Transverse colon (tissue), 3 donors: ENCODE measurements around the gene OLIG2.

ENCODE experiments used
- EP300 ChIP-seq: sonication (generic); formaldehyde crosslinking; IDR thresholded peaks from one replicate; pipeline ENCODE4 v1.6.1; 2017; ENCODE audit warnings: antibody characterized with exemption, low read depth
- POLR2A ChIP-seq: fragments of 450-650 bp; IDR thresholded peaks from one replicate; pipeline ENCODE4 v1.6.1; 2016; ENCODE audit warnings: antibody characterized with exemption, mild to moderate bottlenecking, moderate library complexity
- TF ChIP-seq, protein P1 (sequence below), 5 experiments: fragments of 200-600 bp in 3 of 5; fragments of 450-650 bp in 2 of 5; sonication (generic) in 3 of 5; IDR thresholded peaks; 1 replicate in 2 of 5; 2 replicates in 3 of 5; pipeline ENCODE4 v1.5.1; 2016 to 2017; ENCODE audit warnings: antibody characterized with exemption in 5 of 5, inconsistent platforms in 3 of 5, mild to moderate bottlenecking in 2 of 5, moderate library complexity in 1 of 5

DNA sequence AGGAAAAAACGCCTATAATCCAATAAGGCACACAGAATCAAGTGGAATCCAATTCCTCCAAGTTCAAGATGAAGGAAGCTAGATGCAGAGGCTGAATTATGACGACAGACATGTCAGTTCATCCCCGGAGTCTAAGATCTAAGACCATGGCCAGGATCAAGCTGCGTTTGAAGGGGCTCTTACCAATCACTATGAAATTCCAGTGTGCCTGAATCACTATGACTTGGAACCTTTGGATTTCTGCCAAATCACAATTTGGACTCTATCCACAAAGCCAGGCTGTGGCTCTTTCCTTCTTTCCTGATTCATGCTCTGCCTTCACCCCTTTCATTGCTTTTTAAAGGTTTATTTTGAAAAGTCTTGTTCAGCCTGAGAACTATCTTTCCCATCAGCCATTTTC lies 17.1 kb downstream of the OLIG2 start:
- TF ChIP-seq, protein P1, sequence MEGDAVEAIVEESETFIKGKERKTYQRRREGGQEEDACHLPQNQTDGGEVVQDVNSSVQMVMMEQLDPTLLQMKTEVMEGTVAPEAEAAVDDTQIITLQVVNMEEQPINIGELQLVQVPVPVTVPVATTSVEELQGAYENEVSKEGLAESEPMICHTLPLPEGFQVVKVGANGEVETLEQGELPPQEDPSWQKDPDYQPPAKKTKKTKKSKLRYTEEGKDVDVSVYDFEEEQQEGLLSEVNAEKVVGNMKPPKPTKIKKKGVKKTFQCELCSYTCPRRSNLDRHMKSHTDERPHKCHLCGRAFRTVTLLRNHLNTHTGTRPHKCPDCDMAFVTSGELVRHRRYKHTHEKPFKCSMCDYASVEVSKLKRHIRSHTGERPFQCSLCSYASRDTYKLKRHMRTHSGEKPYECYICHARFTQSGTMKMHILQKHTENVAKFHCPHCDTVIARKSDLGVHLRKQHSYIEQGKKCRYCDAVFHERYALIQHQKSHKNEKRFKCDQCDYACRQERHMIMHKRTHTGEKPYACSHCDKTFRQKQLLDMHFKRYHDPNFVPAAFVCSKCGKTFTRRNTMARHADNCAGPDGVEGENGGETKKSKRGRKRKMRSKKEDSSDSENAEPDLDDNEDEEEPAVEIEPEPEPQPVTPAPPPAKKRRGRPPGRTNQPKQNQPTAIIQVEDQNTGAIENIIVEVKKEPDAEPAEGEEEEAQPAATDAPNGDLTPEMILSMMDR (IDR thresholded peaks at IDR 0.05), result no peak
- TF ChIP-seq POLR2A, result no peak
- TF ChIP-seq EP300, result no peak
